WERI-Rb-1 (cell line): Measurements from ENCODE around the gene TSPAN18.

Experiments used
- DNase-seq: peaks from one replicate; pipeline ENCODE4 v3.0.0-alpha.2; 2020
- H3K27ac ChIP-seq: fragments of 250-450 bp; sonication (Bioruptor Pico); 2 replicates; pipeline ENCODE4 v1.5.1; 2020; ENCODE audit warnings: mild to moderate bottlenecking, moderate library complexity
- H3K27me3 ChIP-seq: fragments of 250-450 bp; sonication (Bioruptor Pico); 2 replicates; pipeline ENCODE4 v1.5.1; 2021; ENCODE audit warnings: mild to moderate bottlenecking, low read depth, moderate library complexity; ENCODE audit not compliant: insufficient read depth, severe bottlenecking
- H3K36me3 ChIP-seq: fragments of 250-450 bp; sonication (Bioruptor Pico); 2 replicates; pipeline ENCODE4 v1.5.1; 2020; ENCODE audit warnings: mild to moderate bottlenecking, moderate library complexity
- H3K4me3 ChIP-seq: 2 replicates; pipeline ENCODE4 v1.5.1; 2011; ENCODE audit warnings: low read depth, mild to moderate bottlenecking, control low read depth, low read length
- H3K9me3 ChIP-seq: fragments of 250-450 bp; sonication (Bioruptor Pico); 2 replicates; pipeline ENCODE4 v1.5.1; 2021; ENCODE audit warnings: mild to moderate bottlenecking, moderate library complexity; ENCODE audit not compliant: severe bottlenecking
- CTCF ChIP-seq: IDR thresholded peaks from 2 replicates; pipeline ENCODE4 v1.5.1; 2011; ENCODE audit warnings: low read depth, mild to moderate bottlenecking, control low read depth, inconsistent platforms, low read length

The TSPAN18 gene

DNA sequence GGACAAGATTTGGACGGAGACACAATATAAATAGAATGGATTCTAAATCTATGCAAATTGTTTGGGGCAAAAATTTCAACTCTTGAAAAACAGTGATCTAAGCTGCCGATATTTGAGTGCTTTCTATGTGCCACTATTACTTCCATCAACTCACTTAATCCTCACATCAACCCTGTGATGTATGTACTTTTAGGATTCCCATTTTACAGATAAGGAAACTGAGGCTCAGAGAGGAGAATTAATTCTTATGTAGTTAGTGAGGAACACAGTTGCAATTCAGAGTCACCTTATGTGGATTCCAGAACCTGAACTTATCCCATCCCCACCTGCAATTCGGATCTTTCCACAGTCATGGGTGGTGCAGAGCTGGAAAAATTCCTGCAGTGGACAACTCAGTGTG, 60.3 kb downstream of the TSPAN18 start:
- no peaks in the 10 kb centered on the region for H3K27me3 ChIP-seq
- TF ChIP-seq CTCF, result no peak
- H3K9me3 ChIP-seq, result no peaks in the 10 kb centered on the region
- no peak overlapping the region for H3K27ac ChIP-seq
- no peaks in the 10 kb centered on the region for H3K36me3 ChIP-seq
- DNase-seq, result no peak
- H3K4me3 ChIP-seq, result no peak overlapping the region

DNA sequence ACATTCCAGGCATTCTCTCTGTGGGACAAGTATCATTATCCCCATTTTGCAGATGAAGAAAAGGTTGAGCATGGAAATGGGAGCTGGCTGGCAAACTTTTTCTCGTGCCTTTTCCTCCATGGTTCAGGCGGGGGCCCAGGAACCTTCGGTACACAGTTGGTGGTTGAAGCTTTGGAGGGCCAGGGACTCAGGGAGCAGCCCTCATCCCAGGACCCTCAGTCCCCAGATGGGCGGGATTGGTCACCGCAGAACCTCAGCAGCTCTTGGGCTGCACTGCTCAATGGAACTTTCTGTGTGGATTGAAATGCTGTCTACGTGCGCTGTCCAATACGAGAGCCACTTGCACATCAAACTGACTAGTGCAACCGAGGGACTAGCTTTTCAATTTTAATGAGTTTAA, 61.2 kb downstream of the TSPAN18 start:
- Histone ChIP-seq H3K36me3 (no peaks in the 10 kb centered on the region), H3K9me3 (no peaks in the 10 kb centered on the region), H3K27ac (no peak overlapping the region), H3K4me3 (no peak overlapping the region), H3K27me3 (no peaks in the 10 kb centered on the region)
- TF ChIP-seq CTCF, result no peak
- DNase-seq, result no peak

DNA sequence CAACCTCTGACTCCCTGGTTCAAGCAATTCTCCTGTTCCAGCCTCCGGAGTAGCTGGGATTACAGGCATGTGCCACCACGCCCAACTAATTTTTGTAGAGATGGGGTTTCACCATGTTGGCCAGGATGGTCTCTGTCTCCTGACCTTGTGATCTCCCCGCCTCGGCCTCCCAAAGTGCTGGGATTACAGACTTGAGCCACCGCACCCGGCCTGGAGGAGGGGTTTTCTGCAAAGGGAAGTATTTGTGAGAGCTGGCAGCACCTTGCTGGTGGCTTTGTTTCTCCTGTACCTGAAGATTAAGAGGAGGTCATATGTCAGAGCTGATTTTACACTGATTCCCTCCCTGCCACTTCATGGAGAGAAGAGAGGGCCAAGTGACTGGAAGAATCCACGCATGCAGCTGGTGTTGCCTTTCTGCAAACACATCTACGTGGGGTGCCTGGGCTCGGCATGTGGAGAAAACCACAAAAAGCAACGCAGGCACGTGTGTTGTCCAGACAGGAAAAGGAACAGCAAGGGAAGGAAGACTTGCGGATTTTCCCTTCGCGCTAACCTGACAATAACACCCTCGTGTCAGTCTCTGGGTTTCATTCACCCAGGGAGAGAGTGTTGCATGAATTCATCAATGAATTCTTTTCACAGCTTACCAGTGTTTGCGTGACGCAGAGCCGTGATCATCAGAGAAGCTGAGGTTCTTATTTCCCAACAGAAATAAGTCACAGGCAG, 61.9 kb downstream of the TSPAN18 start:
- Histone ChIP-seq H3K36me3 (no peaks in the 10 kb centered on the region), H3K27me3 (no peaks in the 10 kb centered on the region), H3K9me3 (no peaks in the 10 kb centered on the region), H3K4me3 (no peak overlapping the region), H3K27ac (no peak overlapping the region)
- TF ChIP-seq CTCF, result no peak
- DNase-seq, result no peak

- Histone ChIP-seq H3K4me3 (no peak overlapping the region), H3K27me3 (no peaks in the 10 kb centered on the region), H3K9me3 (no peaks in the 10 kb centered on the region), H3K36me3 (no peaks in the 10 kb centered on the region), H3K27ac (no peak overlapping the region)
- no peak for TF ChIP-seq CTCF
- DNase-seq, result no peak
Observed at GRCh38 chr11:44789496-44789895, 62.7 kb downstream of the TSPAN18 start.

DNA sequence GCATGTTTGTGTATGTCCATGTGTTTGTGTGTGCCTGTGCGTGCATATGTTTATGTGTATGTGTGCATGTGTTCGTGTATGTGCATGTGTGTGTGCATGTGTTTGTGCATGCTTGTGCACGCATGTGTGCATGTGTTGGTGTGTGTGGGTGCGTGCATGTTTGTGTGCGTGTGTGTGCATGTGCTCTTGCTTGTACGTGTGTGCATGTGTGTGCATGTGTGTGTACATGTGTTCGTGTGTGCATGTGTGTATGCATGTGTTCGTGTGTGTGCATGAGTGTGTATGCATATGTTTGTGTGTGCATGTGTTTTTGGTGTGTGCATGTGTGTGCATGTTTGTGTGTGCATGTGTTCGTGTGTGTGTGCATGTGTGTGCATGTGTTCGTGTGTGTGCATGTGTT, 63.4 kb downstream of the TSPAN18 start:
- Histone ChIP-seq H3K27ac (no peak overlapping the region), H3K36me3 (no peaks in the 10 kb centered on the region), H3K9me3 (no peaks in the 10 kb centered on the region), H3K27me3 (no peaks in the 10 kb centered on the region), H3K4me3 (no peak overlapping the region)
- TF ChIP-seq CTCF, result no peak
- no peak for DNase-seq
